Measurements from ENCODE around the gene TSPY8.
A peak's percentile ranks its signal among the peaks of the same experiment; 100 is the strongest.
"Not testable (repeated sequence)": the region's sequence is repeated elsewhere in the genome, so short reads cannot be mapped to it uniquely, and the experiment has no call there.

Gene TSPY8

GRCh38 chrY:9357497-9357896, at the start of gene TSPY8:
TSPY8 (plus strand) TSS chrY:9357797; CDS start chrY:9357843, 46 bp downstream.
- not testable (repeated sequence) for DNase-seq (ENCODE audit: low read depth)

DNA sequence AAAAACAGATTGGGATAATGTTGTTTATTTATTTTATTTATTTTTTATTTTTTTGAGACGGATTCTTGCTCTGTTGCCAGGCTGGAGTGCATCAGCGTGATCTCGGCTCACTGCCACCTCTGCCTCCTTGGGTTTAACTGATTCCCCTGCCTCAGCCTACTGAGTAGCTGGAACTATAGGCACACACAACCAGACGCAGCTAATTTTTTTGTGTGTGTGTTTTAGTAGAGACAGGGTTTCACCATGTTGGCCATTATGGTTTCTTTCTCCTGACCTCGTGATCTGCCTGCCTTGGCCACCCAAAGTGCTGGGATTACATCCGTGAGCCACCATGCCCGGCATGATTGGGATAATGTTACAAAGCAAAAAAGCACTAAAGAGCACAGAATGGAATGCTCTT, 36.6 kb upstream of the TSPY8 start:
- peak; percentile 45 for DNase-seq (ENCODE audit: low read depth)

DNA sequence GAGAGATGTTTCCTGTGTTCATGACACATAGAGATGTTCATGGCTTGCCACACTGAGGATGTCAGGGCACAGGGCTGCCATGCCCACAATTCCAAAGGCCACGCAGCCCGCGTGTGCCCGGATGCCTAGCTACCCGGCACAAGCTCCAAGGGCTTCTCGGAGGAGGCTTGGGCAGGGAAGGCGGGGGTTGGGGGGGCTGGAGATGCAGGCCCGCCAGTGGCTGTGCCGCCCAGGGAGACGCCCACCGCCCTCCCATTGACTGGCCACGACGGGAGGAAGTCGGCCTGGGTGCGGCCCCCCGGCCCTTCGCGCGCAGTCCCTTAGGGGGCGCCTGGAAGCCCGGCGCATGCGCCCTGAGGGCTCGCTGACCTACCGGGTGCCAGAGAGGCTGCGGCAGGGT, 20.4 kb upstream of the TSPY8 start, which contains the start of gene TSPY4:
TSS of gene TSPY4 (plus strand) at position 301 of the 400 bp plus-strand sequence. CDS start at position 347, 46 bp downstream.
- DNase-seq (ENCODE audit: low read depth) = not testable (repeated sequence)

GRCh38 chrY:9396527-9396926, 38.9 kb downstream of the TSPY8 start:
- not testable (repeated sequence) for DNase-seq (ENCODE audit: low read depth)

DNA sequence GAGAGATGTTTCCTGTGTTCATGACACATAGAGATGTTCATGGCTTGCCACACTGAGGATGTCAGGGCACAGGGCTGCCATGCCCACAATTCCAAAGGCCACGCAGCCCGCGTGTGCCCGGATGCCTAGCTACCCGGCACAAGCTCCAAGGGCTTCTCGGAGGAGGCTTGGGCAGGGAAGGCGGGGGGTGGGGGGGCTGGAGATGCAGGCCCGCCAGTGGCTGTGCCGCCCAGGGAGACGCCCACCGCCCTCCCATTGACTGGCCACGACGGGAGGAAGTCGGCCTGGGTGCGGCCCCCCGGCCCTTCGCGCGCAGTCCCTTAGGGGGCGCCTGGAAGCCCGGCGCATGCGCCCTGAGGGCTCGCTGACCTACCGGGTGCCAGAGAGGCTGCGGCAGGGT, 40.5 kb downstream of the TSPY8 start, which contains the start of gene TSPY3:
TSS of gene TSPY3 (plus strand) at position 301 of the 400 bp plus-strand sequence. CDS start at position 347, 46 bp downstream.
- DNase-seq (ENCODE audit: low read depth) = not testable (repeated sequence)
